ENCODE measurements around the gene CSPG4.

CSPG4 gene

DNA sequence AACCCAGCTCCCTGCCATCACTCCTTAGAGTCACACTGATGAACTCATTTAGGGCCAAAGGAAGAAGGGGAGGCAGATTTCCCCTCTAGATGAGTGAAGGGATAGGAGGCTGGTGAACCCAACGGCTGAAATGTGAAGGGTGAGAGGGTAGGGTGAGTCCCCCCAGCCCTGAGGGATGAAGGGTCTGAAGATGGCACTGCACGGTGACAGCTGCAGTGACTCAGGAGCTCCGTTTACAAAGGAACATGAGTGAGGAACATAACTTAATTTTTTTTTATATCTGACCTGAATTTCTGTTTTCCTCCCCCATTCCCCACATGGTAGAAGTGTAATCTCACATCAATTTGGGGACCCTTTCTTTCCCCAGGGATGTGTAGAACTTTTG, 50.9 kb downstream of the CSPG4 start:
- no peak for DNase-seq
- no peak for ATAC-seq
- H3K27ac Mint-ChIP-seq = no peak overlapping the region
- H3K4me3 Mint-ChIP-seq = no peak overlapping the region
- H3K9me3 Mint-ChIP-seq = no peaks in the 10 kb centered on the region
- no peaks in the 10 kb centered on the region for H3K27me3 Mint-ChIP-seq
- no peaks in the 10 kb centered on the region for H3K4me1 Mint-ChIP-seq

- H3K27me3 Mint-ChIP-seq = no peaks in the 10 kb centered on the region
- DNase-seq (no peak), ATAC-seq (no peak)
- H3K4me1 Mint-ChIP-seq = no peaks in the 10 kb centered on the region
- H3K9me3 Mint-ChIP-seq = no peaks in the 10 kb centered on the region
- H3K4me3 Mint-ChIP-seq = no peak overlapping the region
- peak overlapping the region in 1 of 2 donors; percentile 44 for H3K27ac Mint-ChIP-seq
Observed at GRCh38 chr15:75661100-75661755, 51.4 kb downstream of the CSPG4 start.

DNA sequence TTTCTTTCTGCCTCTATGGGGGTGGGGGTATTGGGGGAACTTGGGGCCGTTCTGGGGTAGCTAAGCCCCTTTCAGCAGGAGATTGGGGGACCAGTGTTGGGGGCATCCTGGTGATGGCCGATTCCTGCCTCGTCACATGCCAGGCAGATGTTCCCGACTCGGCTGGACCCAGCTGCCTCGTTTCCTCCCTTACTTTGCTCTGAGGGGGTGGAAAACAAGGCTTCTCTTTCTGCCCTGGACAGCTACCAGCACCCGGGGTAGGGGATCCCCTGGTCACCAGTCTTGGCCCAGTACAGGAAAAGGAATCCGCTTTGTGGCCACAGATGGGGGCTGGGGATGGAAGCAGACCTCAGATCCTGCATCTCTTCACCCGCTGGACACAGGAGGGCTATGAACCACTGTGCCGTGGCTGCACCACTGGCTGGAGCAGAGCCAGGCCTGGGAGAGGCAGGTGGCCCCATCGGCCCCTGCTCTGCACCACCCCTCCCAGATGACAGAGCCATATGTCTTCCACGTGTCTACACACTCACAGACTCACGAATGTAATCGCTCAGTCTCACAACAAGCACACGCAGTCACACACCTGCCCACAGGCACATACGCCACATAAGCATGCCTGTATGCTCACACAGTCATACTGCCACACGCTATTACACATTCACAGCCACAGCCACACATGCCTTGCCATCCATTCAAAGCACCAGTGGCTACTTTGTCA, 52.6 kb downstream of the CSPG4 start:
- no peak overlapping the region for H3K4me3 Mint-ChIP-seq
- DNase-seq (no peak), ATAC-seq (peak; percentile 31)

GRCh38 chr15:75659141-75659771, 53.4 kb downstream of the CSPG4 start:
- Mint-ChIP-seq H3K27ac (peak overlapping the region in 1 of 2 donors; percentile 18), H3K4me1 (no peaks in the 10 kb centered on the region), H3K9me3 (no peaks in the 10 kb centered on the region), H3K27me3 (no peaks in the 10 kb centered on the region), H3K4me3 (no peak overlapping the region)
- DNase-seq = no peak
- ATAC-seq = no peak

More for the DNA sequence above, 52.6 kb downstream of the CSPG4 start:
- Mint-ChIP-seq H3K27ac (peak overlapping the region in 1 of 2 donors; percentile 0), H3K4me1 (no peaks in the 10 kb centered on the region), H3K27me3 (no peaks in the 10 kb centered on the region), H3K9me3 (no peaks in the 10 kb centered on the region)

- H3K9me3 Mint-ChIP-seq = no peaks in the 10 kb centered on the region
- no peak overlapping the region for H3K27ac Mint-ChIP-seq
- peaks cover 11% of the 10 kb centered on the region for H3K4me1 Mint-ChIP-seq
- no peak for DNase-seq
- ATAC-seq = no peak
- H3K27me3 Mint-ChIP-seq = no peaks in the 10 kb centered on the region
- H3K4me3 Mint-ChIP-seq = no peak overlapping the region
Observed at GRCh38 chr15:75656813-75657212, 55.8 kb downstream of the CSPG4 start.

DNA sequence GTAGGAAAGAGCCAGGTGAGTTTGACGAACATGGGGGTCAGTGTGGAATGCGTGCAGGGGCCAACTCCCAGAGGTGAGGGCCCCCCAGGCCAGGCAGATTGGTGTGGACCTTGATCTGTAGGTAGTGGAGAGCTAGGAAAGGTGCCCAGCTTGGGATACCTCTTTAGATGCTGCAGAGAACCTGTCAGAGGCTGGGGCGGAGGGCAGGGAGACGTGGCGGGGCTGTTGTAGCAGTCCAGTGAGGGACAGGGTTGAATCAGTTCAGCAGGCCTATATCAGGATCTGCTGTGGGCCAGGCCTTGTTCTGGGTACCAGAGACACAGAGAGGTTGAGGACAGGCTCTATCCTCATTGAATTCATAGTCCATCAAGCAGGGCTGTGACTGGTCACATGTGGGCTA, 56.3 kb downstream of the CSPG4 start:
- peaks cover 16% of the 10 kb centered on the region for H3K4me1 Mint-ChIP-seq
- H3K27me3 Mint-ChIP-seq = no peaks in the 10 kb centered on the region

GRCh38 chr15:75655931-75656330, 56.7 kb downstream of the CSPG4 start:
- H3K9me3 Mint-ChIP-seq = no peaks in the 10 kb centered on the region
- H3K4me1 Mint-ChIP-seq = peaks cover 20% of the 10 kb centered on the region
- H3K4me3 Mint-ChIP-seq = no peak overlapping the region
- no peaks in the 10 kb centered on the region for H3K27me3 Mint-ChIP-seq
- DNase-seq = no peak
- no peak for ATAC-seq
- peak overlapping the region in 1 of 2 donors; percentile 49 for H3K27ac Mint-ChIP-seq

More for the DNA sequence above, 56.3 kb downstream of the CSPG4 start:
- no peak for ATAC-seq
- Mint-ChIP-seq H3K9me3 (no peaks in the 10 kb centered on the region), H3K4me3 (no peak overlapping the region), H3K27ac (peak overlapping the region in 1 of 2 donors; percentile 49)
- no peak for DNase-seq

- peaks cover 35% of the 10 kb centered on the region for H3K4me1 Mint-ChIP-seq
- no peaks in the 10 kb centered on the region for H3K9me3 Mint-ChIP-seq
- no peak overlapping the region for H3K4me3 Mint-ChIP-seq
- no peak overlapping the region for H3K27ac Mint-ChIP-seq
- H3K27me3 Mint-ChIP-seq = no peaks in the 10 kb centered on the region
- no peak for ATAC-seq
- DNase-seq = no peak
Observed at GRCh38 chr15:75654201-75654907, 58.3 kb downstream of the CSPG4 start.

DNA sequence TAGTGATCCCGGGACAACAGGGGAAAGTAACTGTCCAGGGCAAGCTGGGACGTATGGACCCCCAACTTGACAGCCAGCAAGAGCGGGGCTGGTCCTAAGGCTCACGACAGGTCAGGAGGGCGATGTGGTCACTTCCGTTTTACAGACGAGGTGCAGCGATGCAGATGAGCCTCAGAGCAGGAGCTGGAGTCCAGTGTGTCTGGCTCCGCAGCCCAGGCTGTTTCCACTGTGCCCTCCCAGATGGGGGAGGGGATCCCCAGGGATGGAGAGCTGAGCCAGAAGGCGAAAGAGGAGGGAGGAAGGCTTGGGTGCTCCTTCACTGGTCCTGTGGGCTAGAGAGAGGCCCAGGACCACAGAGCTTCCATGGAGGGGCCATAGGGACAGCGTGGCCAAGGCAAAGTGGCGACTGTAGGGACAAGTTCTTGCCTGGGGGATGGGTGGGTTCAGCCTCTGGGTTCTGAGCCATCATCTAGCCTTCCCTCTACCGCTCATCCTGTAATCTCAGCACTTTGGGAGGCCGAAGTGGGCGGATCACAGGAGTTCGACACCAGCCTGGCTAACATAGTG, 59.2 kb downstream of the CSPG4 start:
- no peak overlapping the region for H3K4me3 Mint-ChIP-seq
- H3K27me3 Mint-ChIP-seq = no peaks in the 10 kb centered on the region
- no peak for ATAC-seq
- H3K9me3 Mint-ChIP-seq = no peaks in the 10 kb centered on the region
- no peak for DNase-seq
- peaks cover 43% of the 10 kb centered on the region for H3K4me1 Mint-ChIP-seq
- H3K27ac Mint-ChIP-seq = peak overlapping the region in 1 of 2 donors; percentile 72

DNA sequence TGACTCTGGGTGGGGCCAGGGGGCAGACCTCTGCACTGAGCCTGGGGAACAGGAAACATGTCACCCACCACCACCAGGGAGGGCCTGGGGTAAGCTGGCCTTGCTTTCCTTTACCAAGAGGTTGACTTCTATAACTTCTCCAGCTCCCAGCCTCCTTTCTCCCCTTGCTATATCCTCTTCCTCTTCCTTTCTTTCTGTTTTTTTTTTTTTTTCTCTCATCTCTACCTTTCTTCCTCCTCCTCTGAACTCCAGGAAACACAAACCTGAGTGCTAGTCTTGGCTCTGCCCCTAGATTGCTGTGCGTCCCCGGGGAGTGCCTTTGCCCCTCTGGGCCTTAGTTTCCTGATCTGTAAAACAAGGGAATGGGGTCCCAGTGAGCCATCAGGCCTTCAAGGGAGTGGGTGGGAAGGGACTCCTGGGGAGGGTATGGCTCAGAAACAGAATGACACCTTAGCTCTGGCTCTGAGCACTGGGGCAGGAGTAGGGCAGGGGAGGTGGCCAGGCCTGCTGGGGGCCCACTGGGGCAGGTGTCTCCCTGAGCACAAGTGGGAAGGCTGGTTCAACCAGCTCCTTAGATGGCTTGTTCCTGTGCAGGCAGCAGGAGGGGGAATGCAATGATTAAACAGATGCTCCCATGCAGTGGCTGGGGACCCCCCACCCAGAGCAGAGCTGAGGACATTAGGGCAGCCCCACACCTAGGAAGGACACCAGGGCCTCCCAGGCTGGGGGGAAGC, 60.7 kb downstream of the CSPG4 start:
- Mint-ChIP-seq H3K9me3 (no peaks in the 10 kb centered on the region), H3K27ac (peak overlapping the region; percentile 59 to 72), H3K4me1 (peaks cover 45% of the 10 kb centered on the region), H3K27me3 (no peaks in the 10 kb centered on the region), H3K4me3 (no peak overlapping the region)
- DNase-seq (no peak), ATAC-seq (peak; percentile 27)

DNA sequence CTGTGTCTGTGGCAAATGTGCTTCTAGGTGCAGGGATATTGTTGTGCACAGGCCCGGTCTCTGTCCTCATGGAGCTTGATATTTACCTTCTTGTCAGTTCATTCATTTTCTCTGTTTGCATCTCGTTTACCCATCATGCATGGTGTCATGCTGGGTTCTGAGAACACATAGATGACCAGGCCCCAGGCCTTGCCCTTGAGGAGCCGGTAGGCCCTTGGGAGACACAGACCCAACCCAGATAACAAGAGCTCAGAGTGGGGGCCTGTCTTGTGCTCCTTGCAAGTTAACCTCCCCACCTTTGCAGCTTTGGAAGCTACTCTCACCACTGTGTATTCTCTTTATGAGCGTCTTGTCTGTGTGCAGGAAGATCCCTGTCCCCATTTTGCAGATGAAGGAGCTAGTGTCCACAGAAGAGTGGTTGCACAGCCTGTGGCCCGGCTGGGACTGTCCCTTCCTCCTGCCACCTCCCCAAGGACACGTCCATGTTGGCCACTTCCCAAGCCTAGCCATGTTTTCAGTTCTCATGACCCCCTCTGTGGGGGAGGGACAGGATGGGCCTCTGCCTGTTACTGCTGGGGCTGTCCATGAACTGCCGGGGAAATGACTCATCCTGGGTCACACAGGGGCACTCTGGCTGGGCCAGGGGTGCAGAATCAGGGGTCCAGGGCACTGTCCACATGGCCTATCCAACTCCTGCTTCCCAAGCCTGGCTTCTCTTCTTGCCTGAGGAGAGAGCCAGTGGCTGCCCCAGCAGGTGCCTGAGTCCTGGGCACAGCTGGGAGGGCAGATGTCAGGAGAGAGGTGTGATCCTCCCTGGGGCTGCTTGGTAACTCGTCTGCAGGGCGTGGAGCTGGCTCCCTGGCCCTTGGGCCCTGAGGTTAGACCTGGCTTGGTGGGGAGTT, 61.5 kb downstream of the CSPG4 start:
- H3K4me3 Mint-ChIP-seq = peak overlapping the region in 1 of 2 donors; percentile 14
- no peaks in the 10 kb centered on the region for H3K9me3 Mint-ChIP-seq
- ATAC-seq (peak; percentile 22), DNase-seq (peak in 1 of 2 donors; percentile 12)
- H3K27ac Mint-ChIP-seq = peak overlapping the region in 1 of 2 donors; percentile 36
- H3K27me3 Mint-ChIP-seq = no peaks in the 10 kb centered on the region
- peaks cover 53% of the 10 kb centered on the region for H3K4me1 Mint-ChIP-seq

GRCh38 chr15:75649848-75650247, 62.8 kb downstream of the CSPG4 start:
- no peaks in the 10 kb centered on the region for H3K27me3 Mint-ChIP-seq
- ATAC-seq (no peak), DNase-seq (no peak)
- no peak overlapping the region for H3K27ac Mint-ChIP-seq
- peak overlapping the region in 1 of 2 donors; percentile 30 for H3K4me3 Mint-ChIP-seq
- H3K4me1 Mint-ChIP-seq = peaks cover 60% of the 10 kb centered on the region
- no peaks in the 10 kb centered on the region for H3K9me3 Mint-ChIP-seq

- DNase-seq (no peak), ATAC-seq (no peak)
- Mint-ChIP-seq H3K27ac (no peak overlapping the region), H3K4me1 (peaks cover 60% of the 10 kb centered on the region), H3K4me3 (peak overlapping the region in 1 of 2 donors; percentile 30), H3K9me3 (no peaks in the 10 kb centered on the region), H3K27me3 (no peaks in the 10 kb centered on the region)
Observed at GRCh38 chr15:75649045-75649761, 63.4 kb downstream of the CSPG4 start.

Data from stimulated activated naive CD8-positive, alpha-beta T cell treated with anti-CD3 and anti-CD28 coated beads, Interleukin-15, amount 100 ng/mL, for 72 hours (primary cell).